ENCODE results near the gene PNRC1. TPM values are rescaled to one million over a fixed set of nuclear protein-coding genes. Genes with fewer than 3 reads are reported as not detected.

Gene PNRC1
- total and polyA plus RNA-seq, 2 experiments from 2014 or later, result 35.0 to 38.6 TPM

DNA sequence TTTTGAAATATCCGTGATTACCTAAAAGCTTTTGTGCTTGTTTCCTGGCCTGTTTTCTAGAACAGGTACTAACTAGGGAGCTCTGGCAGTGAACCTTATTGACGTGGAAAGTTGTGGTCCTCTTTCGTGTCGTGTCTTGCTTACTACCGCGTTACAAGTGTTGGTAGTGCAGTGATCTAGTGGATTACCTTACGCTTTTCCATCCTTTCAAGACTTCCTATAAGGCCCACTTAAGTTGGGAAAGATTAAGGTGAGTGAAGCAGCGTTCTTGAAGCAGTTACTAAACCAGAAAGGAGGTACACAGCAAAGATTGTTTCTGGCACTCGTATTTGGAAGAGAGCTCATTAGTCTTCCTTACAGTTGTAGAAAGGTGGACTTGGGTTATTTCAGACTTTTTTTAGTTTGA, 1.9 kb downstream of the PNRC1 start:
- H3K4me3 ChIP-seq, result peak overlapping the region; percentile 86
- TF ChIP-seq, protein P1, sequence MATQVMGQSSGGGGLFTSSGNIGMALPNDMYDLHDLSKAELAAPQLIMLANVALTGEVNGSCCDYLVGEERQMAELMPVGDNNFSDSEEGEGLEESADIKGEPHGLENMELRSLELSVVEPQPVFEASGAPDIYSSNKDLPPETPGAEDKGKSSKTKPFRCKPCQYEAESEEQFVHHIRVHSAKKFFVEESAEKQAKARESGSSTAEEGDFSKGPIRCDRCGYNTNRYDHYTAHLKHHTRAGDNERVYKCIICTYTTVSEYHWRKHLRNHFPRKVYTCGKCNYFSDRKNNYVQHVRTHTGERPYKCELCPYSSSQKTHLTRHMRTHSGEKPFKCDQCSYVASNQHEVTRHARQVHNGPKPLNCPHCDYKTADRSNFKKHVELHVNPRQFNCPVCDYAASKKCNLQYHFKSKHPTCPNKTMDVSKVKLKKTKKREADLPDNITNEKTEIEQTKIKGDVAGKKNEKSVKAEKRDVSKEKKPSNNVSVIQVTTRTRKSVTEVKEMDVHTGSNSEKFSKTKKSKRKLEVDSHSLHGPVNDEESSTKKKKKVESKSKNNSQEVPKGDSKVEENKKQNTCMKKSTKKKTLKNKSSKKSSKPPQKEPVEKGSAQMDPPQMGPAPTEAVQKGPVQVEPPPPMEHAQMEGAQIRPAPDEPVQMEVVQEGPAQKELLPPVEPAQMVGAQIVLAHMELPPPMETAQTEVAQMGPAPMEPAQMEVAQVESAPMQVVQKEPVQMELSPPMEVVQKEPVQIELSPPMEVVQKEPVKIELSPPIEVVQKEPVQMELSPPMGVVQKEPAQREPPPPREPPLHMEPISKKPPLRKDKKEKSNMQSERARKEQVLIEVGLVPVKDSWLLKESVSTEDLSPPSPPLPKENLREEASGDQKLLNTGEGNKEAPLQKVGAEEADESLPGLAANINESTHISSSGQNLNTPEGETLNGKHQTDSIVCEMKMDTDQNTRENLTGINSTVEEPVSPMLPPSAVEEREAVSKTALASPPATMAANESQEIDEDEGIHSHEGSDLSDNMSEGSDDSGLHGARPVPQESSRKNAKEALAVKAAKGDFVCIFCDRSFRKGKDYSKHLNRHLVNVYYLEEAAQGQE (IDR thresholded peaks at IDR 0.05; ENCODE audit: unreplicated experiment), result no peak
- TF ChIP-seq EZH2phosphoT487 (IDR thresholded peaks at IDR 0.05; ENCODE audit: unreplicated experiment) (no peak), JUNB (IDR thresholded peaks at IDR 0.05; ENCODE audit: unreplicated experiment) (no peak), ZNF331 (CRISPR knock-in tag; IDR thresholded peaks at IDR 0.05; ENCODE audit: low read depth) (no peak)
- TF ChIP-seq, protein P2, sequence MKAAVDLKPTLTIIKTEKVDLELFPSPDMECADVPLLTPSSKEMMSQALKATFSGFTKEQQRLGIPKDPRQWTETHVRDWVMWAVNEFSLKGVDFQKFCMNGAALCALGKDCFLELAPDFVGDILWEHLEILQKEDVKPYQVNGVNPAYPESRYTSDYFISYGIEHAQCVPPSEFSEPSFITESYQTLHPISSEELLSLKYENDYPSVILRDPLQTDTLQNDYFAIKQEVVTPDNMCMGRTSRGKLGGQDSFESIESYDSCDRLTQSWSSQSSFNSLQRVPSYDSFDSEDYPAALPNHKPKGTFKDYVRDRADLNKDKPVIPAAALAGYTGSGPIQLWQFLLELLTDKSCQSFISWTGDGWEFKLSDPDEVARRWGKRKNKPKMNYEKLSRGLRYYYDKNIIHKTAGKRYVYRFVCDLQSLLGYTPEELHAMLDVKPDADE (IDR thresholded peaks at IDR 0.05), result no peak
- TF ChIP-seq, protein P3, sequence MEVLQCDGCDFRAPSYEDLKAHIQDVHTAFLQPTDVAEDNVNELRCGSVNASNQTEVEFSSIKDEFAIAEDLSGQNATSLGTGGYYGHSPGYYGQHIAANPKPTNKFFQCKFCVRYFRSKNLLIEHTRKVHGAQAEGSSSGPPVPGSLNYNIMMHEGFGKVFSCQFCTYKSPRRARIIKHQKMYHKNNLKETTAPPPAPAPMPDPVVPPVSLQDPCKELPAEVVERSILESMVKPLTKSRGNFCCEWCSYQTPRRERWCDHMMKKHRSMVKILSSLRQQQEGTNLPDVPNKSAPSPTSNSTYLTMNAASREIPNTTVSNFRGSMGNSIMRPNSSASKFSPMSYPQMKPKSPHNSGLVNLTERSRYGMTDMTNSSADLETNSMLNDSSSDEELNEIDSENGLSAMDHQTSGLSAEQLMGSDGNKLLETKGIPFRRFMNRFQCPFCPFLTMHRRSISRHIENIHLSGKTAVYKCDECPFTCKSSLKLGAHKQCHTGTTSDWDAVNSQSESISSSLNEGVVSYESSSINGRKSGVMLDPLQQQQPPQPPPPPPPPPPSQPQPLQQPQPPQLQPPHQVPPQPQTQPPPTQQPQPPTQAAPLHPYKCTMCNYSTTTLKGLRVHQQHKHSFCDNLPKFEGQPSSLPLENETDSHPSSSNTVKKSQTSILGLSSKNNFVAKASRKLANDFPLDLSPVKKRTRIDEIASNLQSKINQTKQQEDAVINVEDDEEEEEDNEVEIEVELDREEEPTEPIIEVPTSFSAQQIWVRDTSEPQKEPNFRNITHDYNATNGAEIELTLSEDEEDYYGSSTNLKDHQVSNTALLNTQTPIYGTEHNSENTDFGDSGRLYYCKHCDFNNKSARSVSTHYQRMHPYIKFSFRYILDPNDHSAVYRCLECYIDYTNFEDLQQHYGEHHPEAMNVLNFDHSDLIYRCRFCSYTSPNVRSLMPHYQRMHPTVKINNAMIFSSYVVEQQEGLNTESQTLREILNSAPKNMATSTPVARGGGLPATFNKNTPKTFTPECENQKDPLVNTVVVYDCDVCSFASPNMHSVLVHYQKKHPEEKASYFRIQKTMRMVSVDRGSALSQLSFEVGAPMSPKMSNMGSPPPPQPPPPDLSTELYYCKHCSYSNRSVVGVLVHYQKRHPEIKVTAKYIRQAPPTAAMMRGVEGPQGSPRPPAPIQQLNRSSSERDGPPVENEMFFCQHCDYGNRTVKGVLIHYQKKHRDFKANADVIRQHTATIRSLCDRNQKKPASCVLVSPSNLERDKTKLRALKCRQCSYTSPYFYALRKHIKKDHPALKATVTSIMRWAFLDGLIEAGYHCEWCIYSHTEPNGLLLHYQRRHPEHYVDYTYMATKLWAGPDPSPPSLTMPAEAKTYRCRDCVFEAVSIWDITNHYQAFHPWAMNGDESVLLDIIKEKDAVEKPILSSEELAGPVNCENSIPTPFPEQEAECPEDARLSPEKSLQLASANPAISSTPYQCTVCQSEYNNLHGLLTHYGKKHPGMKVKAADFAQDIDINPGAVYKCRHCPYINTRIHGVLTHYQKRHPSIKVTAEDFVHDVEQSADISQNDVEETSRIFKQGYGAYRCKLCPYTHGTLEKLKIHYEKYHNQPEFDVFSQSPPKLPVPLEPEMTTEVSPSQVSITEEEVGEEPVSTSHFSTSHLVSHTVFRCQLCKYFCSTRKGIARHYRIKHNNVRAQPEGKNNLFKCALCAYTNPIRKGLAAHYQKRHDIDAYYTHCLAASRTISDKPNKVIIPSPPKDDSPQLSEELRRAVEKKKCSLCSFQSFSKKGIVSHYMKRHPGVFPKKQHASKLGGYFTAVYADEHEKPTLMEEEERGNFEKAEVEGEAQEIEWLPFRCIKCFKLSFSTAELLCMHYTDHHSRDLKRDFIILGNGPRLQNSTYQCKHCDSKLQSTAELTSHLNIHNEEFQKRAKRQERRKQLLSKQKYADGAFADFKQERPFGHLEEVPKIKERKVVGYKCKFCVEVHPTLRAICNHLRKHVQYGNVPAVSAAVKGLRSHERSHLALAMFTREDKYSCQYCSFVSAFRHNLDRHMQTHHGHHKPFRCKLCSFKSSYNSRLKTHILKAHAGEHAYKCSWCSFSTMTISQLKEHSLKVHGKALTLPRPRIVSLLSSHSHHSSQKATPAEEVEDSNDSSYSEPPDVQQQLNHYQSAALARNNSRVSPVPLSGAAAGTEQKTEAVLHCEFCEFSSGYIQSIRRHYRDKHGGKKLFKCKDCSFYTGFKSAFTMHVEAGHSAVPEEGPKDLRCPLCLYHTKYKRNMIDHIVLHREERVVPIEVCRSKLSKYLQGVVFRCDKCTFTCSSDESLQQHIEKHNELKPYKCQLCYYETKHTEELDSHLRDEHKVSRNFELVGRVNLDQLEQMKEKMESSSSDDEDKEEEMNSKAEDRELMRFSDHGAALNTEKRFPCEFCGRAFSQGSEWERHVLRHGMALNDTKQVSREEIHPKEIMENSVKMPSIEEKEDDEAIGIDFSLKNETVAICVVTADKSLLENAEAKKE (CRISPR knock-in tag; IDR thresholded peaks at IDR 0.05), result no peak
- peak overlapping the region; percentile 33; the same call in 1 of the 2 replicates for H3K27ac Mint-ChIP-seq
- H3K27ac ChIP-seq (ENCODE audit: low read depth), result no peak overlapping the region
- DNase-seq (ENCODE audit: low spot score) (peak; percentile 24), ATAC-seq (no peak)
- H3K4me2 ChIP-seq, result peak overlapping the region; percentile 94
- no peaks in the 10 kb centered on the region for H3F3A ChIP-seq (replicated peaks; ENCODE audit: low read depth)
- peaks cover 26% of the 10 kb centered on the region for H3K79me2 ChIP-seq (replicated peaks; ENCODE audit: insufficient read depth)
- peaks cover 23% of the 10 kb centered on the region for H3K27me3 Mint-ChIP-seq (ENCODE audit: insufficient read depth, low read depth, poor library complexity)
- H2AFZ ChIP-seq, result no peak overlapping the region
- H3K9me2 ChIP-seq (ENCODE audit: insufficient read depth), result no peaks in the 10 kb centered on the region
- H3K4me1 Mint-ChIP-seq, result peaks cover 36% of the 10 kb centered on the region
- peaks cover 5% of the 10 kb centered on the region; the same call in 1 of the 2 replicates for H3K36me3 ChIP-seq (ENCODE audit: insufficient read depth)
- peaks cover 11% of the 10 kb centered on the region for H3K36me3 Mint-ChIP-seq (ENCODE audit: low read depth)
- H4K20me1 ChIP-seq (replicated peaks; ENCODE audit: insufficient read depth), result peaks cover 24% of the 10 kb centered on the region
- peak overlapping the region; percentile 90 for H3K4me3 Mint-ChIP-seq
- H3K27me3 ChIP-seq (ENCODE audit: insufficient read depth), result peaks cover 21% of the 10 kb centered on the region
- H3K9me3 Mint-ChIP-seq, result no peaks in the 10 kb centered on the region; the same call in 2 of the 3 replicates
- peaks cover 40% of the 10 kb centered on the region for H3K4me1 ChIP-seq (ENCODE audit: insufficient read depth)

Data from GM23338 (cell line).